Measurements from ENCODE around the gene ZFHX3.

The ZFHX3 gene

DNA sequence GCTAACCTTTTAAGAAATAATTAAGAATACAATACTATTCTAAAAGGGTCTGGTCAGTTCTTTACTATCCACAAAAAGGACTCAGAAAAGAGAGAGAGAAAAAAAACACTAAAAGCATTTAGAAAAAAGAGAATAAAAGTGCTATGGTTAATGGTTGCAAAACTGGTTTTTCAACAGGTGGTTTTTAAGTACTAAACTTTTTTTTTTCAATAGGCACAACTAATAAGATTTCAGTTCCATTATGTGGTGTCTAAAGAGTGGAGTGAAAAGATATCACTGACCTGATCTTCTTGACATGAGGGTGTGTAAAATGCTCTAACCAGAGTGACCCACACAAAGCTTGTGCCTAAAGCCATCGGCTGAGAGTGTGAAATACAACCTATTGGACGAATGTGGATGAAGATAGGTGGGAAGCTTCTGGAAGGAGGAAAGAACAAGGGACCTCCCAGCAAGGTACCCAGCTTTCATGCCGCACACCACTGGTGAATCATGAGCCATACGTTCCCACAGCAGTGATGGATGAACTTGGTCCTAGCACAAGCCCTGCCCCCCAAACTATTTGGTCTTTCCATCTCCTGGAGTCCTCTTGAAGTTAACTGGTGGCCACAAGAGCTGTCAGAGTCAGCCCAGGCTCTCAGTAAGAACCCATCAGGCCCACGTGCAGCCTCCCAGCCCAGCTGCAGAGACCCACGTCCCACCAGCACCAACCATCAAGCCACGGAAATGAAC is 103.0 kb downstream of the ZFHX3 start:
- H3K27ac ChIP-seq, result no peak overlapping the region
- no peaks in the 10 kb centered on the region for H3K27me3 ChIP-seq
- no peaks in the 10 kb centered on the region for H3K4me1 ChIP-seq (ENCODE audit: control insufficient read depth in 1 of 2, insufficient read depth in 1 of 2, low read depth in 1 of 2, low read length in 1 of 2)
- TF ChIP-seq, protein P1, sequence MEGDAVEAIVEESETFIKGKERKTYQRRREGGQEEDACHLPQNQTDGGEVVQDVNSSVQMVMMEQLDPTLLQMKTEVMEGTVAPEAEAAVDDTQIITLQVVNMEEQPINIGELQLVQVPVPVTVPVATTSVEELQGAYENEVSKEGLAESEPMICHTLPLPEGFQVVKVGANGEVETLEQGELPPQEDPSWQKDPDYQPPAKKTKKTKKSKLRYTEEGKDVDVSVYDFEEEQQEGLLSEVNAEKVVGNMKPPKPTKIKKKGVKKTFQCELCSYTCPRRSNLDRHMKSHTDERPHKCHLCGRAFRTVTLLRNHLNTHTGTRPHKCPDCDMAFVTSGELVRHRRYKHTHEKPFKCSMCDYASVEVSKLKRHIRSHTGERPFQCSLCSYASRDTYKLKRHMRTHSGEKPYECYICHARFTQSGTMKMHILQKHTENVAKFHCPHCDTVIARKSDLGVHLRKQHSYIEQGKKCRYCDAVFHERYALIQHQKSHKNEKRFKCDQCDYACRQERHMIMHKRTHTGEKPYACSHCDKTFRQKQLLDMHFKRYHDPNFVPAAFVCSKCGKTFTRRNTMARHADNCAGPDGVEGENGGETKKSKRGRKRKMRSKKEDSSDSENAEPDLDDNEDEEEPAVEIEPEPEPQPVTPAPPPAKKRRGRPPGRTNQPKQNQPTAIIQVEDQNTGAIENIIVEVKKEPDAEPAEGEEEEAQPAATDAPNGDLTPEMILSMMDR (IDR thresholded peaks at IDR 0.05), result no peak
- H3K4me3 ChIP-seq (ENCODE audit: low read depth in 1 of 2, low read length in 1 of 2), result no peak overlapping the region
- H3K36me3 ChIP-seq, result no peaks in the 10 kb centered on the region
- no peaks in the 10 kb centered on the region for H3K9me3 ChIP-seq

DNA sequence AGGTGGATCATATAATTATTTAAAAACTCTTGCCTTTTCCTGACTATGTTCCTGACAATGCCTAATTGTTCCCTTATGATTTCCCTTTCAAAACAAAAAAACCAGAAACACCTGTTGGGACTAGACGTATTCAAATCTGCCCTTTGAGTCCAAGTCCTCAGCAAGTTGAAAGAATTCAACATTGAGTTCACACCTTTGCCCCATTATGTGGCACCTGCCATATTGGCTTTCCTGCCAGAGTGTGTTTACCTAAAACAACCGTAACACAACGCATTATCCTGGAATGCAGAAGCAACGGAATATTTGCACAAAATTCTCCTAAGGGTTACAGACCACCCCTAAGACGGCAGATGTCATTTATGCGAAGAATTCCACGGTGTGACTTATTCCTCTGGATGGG is 105.9 kb downstream of the ZFHX3 start:
- Histone ChIP-seq H3K36me3 (no peaks in the 10 kb centered on the region), H3K4me1 (ENCODE audit: control insufficient read depth in 1 of 2, insufficient read depth in 1 of 2, low read depth in 1 of 2, low read length in 1 of 2) (no peaks in the 10 kb centered on the region), H3K9me3 (no peaks in the 10 kb centered on the region), H3K4me3 (ENCODE audit: low read depth in 1 of 2, low read length in 1 of 2) (no peak overlapping the region), H3K27me3 (peaks cover 6% of the 10 kb centered on the region), H3K27ac (no peak overlapping the region)
- TF ChIP-seq, protein P1 (IDR thresholded peaks at IDR 0.05), result no peak

DNA sequence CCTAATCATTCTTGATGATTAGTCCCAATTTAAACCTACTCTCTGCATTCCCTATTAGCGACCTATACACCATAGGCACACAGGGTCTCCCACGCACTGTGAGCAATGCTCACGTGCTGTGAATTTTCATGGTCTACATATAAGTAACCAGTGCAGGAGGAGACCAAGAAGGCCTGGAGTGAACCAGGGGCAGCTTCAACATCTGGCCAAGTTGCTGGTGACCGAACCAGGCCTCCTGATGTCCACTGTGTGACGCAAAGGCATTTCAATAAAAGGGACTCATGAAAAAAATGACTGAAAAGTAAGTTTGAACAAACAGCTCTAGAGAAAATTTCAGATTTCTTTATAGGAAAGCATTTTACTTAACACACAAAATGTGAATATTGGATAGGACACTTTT is 107.0 kb downstream of the ZFHX3 start:
- Histone ChIP-seq H3K9me3 (no peaks in the 10 kb centered on the region), H3K27ac (no peak overlapping the region), H3K4me1 (ENCODE audit: control insufficient read depth in 1 of 2, insufficient read depth in 1 of 2, low read depth in 1 of 2, low read length in 1 of 2) (no peaks in the 10 kb centered on the region), H3K4me3 (ENCODE audit: low read depth in 1 of 2, low read length in 1 of 2) (no peak overlapping the region), H3K27me3 (peaks cover 6% of the 10 kb centered on the region), H3K36me3 (no peaks in the 10 kb centered on the region)
- TF ChIP-seq, protein P1 (IDR thresholded peaks at IDR 0.05), result no peak

DNA sequence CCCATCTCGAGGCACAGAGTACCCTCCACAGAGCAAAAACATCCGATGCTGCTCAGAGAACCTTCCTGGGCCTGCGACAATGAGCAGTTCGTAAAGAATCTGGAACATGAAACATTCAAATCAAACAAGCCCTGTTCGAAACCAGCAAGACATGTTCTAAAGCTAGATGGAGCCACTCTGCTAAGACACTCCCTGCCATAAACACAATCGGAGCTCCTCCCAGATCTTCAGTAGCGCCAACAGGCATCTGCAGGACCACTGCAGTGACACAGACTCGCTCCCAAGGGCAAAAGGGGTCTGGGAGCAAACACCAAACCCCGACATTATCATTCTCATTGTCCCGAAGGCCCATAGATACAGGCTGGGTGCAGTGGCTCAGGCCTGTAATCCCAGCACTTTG is 108.7 kb downstream of the ZFHX3 start:
- Histone ChIP-seq H3K4me1 (ENCODE audit: control insufficient read depth in 1 of 2, insufficient read depth in 1 of 2, low read depth in 1 of 2, low read length in 1 of 2) (no peaks in the 10 kb centered on the region), H3K27me3 (peaks cover 12% of the 10 kb centered on the region), H3K9me3 (no peaks in the 10 kb centered on the region), H3K36me3 (no peaks in the 10 kb centered on the region), H3K4me3 (ENCODE audit: low read depth in 1 of 2, low read length in 1 of 2) (no peak overlapping the region), H3K27ac (no peak overlapping the region)
- TF ChIP-seq, protein P1 (IDR thresholded peaks at IDR 0.05), result no peak

DNA sequence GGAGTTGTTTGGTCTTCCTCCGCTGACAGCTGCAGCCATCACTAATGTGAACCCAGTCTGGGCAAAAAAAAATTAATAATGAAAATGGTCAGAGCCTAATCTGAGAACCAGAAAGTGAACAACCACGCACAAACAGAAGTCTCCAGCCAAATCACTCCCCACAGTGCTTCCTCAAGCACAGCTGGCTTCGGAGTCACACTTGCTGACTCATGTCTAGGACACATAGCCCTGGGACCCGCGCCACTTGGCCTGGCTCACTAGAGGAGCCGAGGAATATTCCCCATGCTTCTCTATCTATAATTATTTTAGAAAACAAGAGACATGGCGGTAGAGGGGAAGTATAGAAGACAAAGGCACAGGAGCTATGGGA is 109.1 kb downstream of the ZFHX3 start:
- Histone ChIP-seq H3K4me1 (ENCODE audit: control insufficient read depth in 1 of 2, insufficient read depth in 1 of 2, low read depth in 1 of 2, low read length in 1 of 2) (no peaks in the 10 kb centered on the region), H3K9me3 (no peaks in the 10 kb centered on the region), H3K4me3 (ENCODE audit: low read depth in 1 of 2, low read length in 1 of 2) (no peak overlapping the region), H3K27ac (no peak overlapping the region), H3K27me3 (peaks cover 12% of the 10 kb centered on the region), H3K36me3 (no peaks in the 10 kb centered on the region)
- TF ChIP-seq, protein P1 (IDR thresholded peaks at IDR 0.05), result no peak
